HG02759 (cell line): ENCODE data around the gene PCDHGC4.
A peak's percentile ranks its signal among the peaks of the same experiment; 100 is the strongest.

Source experiments
- ATAC-seq: cut with Tn5 transposase; IDR thresholded peaks from one replicate; pipeline ENCODE4 v1.9.1; 2021; ENCODE audit warnings: mild to moderate bottlenecking, moderate library complexity; ENCODE audit not compliant: unreplicated experiment

PCDHGC4 gene

GRCh38 chr5:141490271-141490670 is 5.4 kb downstream of the PCDHGC4 start:
- no peak for ATAC-seq

GRCh38 chr5:141490771-141491170 is 5.9 kb downstream of the PCDHGC4 start:
- no peak for ATAC-seq

GRCh38 chr5:141491323-141492167 is 6.7 kb downstream of the PCDHGC4 start:
- peak; percentile 20 for ATAC-seq

GRCh38 chr5:141492168-141492885 is 7.5 kb downstream of the PCDHGC4 start:
- peak; percentile 47 for ATAC-seq

GRCh38 chr5:141493500-141494422 is 8.9 kb downstream of the PCDHGC4 start:
- ATAC-seq = no peak

- no peak for ATAC-seq
Observed at GRCh38 chr5:141494761-141495452, 10.1 kb downstream of the PCDHGC4 start.

- ATAC-seq = no peak
Observed at GRCh38 chr5:141495453-141495811, 10.6 kb downstream of the PCDHGC4 start.

GRCh38 chr5:141496038-141496437 is 11.2 kb downstream of the PCDHGC4 start:
- ATAC-seq = no peak

- no peak for ATAC-seq
Observed at GRCh38 chr5:141501761-141502160, 16.9 kb downstream of the PCDHGC4 start.

- no peak for ATAC-seq
Observed at GRCh38 chr5:141503681-141504080, 18.9 kb downstream of the PCDHGC4 start.

GRCh38 chr5:141504216-141504615 is 19.4 kb downstream of the PCDHGC4 start:
- no peak for ATAC-seq

GRCh38 chr5:141506381-141507155 is 21.7 kb downstream of the PCDHGC4 start:
- ATAC-seq = no peak

GRCh38 chr5:141507387-141508091 is 22.7 kb downstream of the PCDHGC4 start:
- peak; percentile 51 for ATAC-seq

- ATAC-seq = no peak
Observed at GRCh38 chr5:141508440-141508797, 23.6 kb downstream of the PCDHGC4 start.

- peak; percentile 16 for ATAC-seq
Observed at GRCh38 chr5:141508798-141509611, 24.2 kb downstream of the PCDHGC4 start.

- ATAC-seq = no peak
Observed at GRCh38 chr5:141510160-141510559, 25.3 kb downstream of the PCDHGC4 start.

- peak; percentile 24 for ATAC-seq
Observed at GRCh38 chr5:141510850-141511601, 26.2 kb downstream of the PCDHGC4 start.
